Endometrial microvascular endothelial cells (primary cell): ENCODE measurements around the gene PHPT1. TPM values are rescaled to one million over a fixed set of nuclear protein-coding genes. Genes with fewer than 3 reads are reported as not detected.
"Not testable (repeated sequence)": the region's sequence is repeated elsewhere in the genome, so short reads cannot be mapped to it uniquely, and the experiment has no call there.

Experiments used
- in situ Hi-C: cut with HindIII; loops from 2 replicates; pipeline ENCODE4 v1.10.0; 2017; ENCODE audit warnings: low sequenced_read_pairs, low pct_unique_long_range_greater_than_20kb; ENCODE audit errors: inconsistent ontology term
- total RNA-seq: library from RNA; depleted of rRNA; stranded (reverse); fragments of >200 nt; gene quantifications from one replicate; pipeline ENCODE4 v1.2.3, GENCODE V29; 2015; ENCODE audit errors: inconsistent ontology term

PHPT1 gene
- total RNA-seq, 1 donor from 2014 or later: 95.9 TPM

DNA sequence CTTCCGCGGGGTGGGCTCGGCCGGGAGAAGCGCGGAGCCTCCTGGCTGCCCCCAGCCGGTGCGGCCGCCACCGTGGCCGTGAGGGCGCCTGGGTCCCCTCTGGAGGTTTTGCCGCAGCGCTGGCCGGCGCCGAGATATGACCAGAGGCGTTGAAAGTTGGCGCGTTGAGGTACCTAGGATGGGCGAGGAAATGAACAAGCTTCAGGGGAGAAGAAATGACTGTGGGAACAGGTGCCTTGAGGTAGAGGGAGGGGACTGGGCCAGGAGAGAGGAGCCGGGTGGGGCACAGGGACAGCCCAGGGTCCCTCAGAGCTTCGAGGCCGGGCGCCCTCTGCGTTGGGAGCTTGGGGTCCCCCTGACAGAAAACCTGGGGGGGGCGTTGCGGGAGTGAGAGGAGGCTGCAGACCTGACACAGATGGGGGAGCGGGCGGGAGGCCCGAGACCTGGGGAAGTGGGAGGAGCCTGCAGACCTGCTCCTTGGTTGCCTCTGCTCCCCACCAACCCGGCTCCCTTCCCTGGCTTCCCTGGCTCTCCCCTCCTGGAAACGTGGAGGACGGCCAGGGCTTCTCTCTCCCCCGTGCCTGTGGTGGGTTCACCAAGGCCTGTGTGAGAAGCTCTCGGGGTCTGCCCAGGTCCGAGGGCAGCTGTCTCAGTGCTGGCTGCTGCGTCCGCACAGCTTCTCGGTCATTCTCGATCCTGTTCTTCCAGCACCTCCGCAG lies 27.2 kb upstream of the PHPT1 start:
- in situ Hi-C loops: no loop called here

DNA sequence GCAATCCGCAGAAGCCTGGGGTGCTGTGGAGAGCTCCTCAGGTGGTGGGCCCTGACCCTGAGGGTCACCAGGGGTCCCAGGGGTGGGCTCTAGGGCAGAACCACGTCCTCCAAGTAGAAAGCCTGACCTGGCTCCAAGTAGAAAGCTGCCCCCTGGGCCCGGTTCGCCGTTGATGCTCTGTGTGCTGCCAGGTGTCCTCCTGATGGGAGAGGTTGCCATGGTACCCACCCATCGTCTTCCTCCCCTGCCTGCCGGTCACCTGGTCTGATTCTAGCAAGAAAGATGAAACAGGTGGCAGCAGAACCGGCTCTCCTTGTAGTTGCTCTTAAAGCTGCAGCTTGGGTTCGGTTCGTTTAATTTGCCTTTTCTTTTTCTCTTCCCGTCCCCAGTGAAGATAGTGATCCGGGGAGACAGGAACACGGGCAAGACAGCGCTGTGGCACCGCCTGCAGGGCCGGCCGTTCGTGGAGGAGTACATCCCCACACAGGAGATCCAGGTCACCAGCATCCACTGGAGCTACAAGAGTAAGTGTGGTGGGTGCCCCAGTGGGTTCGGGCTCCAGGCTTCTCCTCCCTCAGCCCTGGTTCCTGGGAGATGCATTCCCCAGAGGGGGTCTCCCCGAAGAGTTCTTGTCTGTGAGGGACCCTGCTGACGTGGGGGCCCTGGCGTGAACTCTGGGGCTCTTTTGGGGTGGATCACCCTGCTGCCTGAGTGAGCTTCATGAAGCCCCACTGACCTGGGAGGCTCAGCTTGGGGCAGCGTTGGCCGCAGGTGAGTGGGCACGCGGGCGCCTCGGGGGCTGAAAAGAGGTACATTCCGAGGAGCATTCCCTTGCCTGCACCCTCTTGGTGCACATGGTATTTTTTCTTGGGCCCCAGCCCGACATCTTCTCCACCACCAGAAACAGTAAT lies 25.8 kb upstream of the PHPT1 start:
- in situ Hi-C loops: no loop called here

DNA sequence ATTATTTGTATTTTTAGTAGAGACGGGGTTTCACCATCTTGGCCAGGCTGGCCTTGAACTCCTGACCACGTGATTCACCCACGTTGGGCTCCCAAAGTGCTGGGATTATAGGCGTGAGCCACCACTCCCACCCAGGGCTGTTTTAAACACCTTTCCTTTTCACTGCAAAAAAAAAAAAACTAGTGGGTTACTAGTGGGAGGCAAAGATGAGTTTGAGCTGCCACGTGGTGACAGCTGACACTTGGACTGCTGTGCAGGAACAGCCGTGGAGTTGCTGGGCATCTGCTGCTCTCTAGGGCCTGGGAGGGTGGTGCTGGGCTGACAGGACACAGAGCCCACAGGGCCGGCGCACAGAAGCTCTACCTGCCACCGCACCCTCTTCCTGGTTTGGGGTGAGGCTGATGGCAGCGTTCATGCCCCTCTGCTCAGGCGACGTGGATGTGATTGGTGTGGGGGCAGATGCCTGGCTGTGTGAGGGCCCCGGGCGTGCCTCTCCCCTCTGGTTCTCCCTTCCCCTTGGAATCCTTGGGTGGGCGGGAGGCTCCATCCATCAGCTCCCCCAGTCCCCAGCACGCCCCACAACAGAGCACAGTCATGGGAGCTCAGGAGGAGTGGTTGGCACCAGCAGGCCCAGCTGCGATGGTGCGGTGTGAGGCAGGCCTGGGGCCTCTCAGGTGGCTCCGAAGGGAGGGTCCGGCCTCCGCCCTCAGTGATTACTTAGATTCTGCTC lies 24.5 kb upstream of the PHPT1 start:
- in situ Hi-C loops: no loop called here

DNA sequence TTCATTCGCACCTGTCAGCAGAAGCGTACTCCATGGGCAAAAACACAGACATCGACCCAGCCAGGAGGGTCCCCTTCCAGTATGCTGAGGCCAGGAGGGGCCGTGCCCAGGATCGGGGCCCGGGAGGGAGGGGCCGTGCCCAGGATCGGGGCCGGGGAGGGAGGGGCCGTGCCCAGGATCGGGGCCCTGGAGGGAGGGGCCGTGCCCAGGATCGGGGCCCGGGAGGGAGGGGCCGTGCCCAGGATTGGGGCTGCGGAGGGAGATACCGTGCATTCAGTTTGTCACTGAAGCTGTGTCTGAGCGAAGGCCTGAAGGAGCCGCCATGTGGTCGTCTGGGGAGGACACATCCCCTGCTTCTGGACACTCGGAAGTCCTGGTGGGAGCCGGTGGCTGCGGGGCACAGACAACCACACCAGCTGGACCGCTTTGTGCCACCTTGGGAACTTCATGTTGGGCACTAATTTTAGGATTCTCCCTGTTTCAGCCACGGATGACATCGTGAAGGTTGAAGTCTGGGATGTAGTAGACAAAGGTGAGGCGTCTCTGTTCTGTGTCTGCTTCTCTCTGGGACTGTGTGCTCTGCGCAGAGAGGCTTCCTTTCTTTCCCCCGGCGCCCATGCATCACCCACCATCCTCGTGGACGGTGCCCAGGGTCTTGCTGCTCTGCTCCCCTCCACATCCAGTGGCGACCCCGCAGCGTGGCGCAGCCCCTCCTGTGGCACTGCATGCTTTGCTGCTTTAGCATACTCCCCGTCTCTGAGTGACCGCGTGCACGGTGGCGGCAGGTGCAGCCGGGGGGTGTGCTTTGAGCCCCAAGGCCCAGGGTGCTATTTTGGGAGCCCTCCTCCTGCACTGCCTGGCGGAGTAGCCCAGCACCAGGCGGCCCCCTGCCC lies 23.7 kb upstream of the PHPT1 start:
- in situ Hi-C loops: no loop called here

DNA sequence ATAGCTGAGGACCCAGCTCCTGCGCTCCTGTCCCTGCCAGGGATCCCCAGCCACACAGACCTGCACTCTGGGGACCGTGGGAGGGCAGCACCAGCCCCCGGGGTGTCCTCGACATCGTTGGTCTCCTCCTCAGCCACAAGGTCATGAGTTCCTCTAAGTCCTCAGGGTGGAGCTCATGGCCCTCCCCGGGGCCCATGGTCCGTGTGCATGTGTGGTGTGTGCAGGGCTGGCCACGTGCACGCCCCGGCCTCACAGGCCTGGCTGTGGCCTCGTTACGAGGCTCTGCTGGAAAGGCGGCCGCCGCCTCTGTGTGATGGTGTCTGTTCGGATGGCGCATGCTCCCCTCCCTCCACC lies 23.0 kb upstream of the PHPT1 start:
- in situ Hi-C loops: no loop called here

DNA sequence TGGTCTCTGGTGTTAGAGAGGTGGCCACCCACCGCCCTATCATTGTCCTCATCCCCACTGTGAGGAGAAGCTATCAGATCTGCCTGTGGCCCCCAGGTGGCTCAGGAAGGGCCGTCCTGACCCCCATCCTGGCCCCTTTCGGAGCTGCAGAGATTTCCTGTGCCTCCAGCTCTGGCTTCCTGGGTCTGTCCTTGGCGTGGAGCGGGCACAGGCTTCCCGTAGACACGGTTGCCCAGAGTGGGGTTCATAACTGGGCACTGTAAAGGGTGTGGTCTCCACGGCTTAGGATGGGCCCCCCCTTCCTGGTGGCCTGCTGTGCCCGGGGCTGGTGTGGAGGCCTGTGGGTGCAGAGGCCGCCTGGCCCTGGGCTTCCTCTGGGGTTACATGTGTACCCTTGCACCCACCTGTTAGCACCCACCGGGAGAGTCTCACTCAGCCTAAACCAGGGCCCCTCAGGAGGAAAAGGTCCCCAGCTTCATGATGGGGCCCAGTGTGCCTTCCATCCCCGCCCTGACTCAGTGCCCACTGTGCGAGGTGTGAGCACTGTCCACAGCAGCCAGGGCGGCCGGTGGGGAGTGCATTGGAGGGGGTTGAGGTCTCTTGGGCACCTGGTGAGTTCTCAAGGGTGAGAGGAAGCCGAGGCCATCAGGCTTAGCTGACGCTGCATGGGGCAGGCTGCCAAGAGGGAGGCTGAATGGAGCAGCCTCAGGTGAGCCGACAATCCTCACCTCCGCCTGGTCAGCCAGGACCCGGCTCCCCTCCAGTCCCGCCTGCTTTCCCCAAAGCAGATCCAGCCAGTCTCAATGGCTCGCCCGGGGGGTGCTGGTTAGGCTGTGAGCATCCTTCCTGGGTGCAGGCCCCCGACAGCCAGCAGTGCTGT lies 22.3 kb upstream of the PHPT1 start:
- in situ Hi-C loops: no loop called here

DNA sequence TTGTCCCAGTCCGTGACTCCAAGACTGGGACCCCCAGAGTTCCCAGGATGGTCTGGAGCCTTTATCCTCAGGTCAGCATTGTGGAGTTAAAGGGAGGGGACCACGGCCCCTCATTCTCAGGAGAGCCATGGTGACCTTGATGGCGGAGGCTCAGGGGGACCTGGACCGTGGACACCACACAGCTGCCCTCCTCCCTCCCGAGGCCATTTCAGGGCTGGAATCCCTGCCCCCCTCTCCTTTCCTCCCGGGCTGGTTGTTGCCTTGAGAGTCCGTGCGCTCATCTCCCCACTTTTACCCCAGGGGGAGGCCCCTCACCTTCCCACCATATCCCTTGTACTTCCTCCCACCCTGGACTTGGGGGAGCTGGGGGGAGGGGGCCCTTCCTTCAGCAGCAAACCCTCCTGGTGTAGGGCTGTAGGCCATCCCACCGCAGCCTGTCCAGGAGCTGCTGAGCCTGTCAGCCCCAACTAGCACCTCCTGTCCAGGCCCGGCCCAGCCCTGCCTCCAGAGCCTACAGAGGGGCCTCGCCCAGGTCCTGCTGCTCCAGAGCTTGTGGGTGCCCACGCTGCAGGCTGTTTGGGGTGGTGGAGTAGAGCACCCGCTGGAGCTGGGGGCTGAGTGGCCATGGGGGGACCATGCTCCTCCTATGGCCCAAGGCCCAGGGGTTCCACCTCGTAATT lies 21.3 kb upstream of the PHPT1 start:
- in situ Hi-C loops: no loop called here

DNA sequence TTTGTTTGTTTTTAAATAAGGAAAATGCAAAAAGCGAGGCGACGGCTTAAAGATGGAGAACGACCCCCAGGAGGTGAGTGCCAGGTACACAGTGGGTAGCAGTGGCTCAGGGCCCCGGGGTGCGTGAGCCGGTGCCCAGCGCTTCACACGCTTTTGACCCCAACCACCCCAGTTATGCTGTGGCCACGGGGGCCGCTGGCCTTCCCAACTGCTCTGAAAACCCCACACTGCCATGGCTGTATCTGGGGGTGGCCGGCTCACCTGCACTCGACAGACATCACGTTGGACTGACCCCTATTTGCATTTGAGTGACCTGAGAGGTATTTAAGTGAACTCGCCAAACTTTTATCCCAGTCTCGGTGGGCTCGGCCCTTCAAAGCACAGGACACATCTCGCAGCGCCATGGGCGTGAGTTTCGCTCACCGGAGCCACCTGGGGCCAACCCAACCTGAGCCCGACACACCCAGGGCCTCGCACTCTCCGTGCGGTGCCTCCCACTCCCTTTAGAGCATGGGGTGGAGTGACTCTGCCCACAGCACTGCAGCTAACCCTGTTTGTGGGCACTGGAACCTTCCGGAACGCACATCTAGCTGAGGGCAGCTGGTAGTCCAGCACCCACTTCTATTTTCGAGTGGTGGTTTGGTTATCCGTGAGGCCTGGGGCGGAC lies 20.6 kb upstream of the PHPT1 start:
- in situ Hi-C loops: no loop called here

DNA sequence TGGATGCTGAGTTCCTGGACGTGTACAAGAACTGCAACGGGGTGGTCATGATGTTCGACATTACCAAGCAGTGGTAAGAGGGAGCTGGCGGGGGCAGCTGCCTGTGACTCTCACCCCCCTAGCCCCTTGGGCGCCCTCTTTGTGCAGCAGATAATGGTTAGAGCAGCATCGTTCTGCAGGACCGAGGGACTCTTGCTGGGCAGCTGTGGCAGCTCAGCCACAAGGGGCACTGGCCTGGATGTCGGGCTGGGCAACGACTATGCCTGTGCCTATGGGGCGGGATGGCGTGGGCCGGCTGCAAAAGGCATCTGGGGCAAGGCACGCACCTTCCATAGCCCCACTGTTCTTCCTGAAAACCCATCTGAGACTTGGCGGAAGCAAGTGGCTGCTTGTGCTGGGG lies 19.8 kb upstream of the PHPT1 start:
- in situ Hi-C loops: no loop called here

DNA sequence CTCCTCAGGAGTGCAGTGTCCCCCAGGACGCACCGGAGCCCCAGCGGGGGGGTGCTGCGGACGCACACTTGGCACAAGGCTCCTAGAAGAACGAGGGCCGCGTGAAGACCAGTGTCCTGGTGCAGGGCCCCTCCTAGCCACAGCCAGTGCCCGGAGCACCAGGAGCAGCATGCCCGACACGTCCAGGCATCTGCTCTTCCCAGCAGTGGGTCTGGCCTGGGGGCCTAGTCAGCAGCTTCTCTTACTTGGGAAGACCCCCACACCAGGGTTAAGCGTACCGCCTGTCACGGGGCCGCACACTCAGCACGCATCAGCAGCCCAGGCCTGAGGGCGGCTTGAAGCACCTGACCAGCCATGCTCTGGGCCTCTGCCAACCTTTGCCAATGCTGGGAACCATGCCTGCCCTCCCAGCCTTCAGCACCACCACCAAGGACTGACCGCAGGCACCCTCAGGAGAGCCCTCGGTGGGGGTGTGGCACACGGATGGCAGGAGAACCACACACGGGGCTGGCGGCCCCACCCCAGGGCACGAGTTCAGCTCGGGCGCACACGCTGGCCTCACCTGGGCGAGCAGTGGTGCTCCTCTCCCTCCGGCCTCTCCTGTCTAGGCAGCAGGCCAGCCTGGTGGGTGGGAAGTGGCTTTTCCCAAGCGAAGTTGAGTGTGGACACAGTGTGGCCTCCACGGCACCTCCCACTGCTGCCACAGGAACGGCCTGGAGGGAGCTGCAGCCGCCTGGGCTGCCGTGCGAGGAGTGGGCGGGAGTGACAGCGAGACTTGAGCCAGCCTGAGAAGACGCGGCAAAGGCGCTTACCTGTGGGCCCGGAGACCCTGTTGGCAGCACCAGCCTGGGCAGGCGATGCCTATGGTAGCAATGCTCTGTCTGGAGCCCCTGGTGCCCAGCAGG lies 19.0 kb upstream of the PHPT1 start:
- in situ Hi-C loops: no loop called here

DNA sequence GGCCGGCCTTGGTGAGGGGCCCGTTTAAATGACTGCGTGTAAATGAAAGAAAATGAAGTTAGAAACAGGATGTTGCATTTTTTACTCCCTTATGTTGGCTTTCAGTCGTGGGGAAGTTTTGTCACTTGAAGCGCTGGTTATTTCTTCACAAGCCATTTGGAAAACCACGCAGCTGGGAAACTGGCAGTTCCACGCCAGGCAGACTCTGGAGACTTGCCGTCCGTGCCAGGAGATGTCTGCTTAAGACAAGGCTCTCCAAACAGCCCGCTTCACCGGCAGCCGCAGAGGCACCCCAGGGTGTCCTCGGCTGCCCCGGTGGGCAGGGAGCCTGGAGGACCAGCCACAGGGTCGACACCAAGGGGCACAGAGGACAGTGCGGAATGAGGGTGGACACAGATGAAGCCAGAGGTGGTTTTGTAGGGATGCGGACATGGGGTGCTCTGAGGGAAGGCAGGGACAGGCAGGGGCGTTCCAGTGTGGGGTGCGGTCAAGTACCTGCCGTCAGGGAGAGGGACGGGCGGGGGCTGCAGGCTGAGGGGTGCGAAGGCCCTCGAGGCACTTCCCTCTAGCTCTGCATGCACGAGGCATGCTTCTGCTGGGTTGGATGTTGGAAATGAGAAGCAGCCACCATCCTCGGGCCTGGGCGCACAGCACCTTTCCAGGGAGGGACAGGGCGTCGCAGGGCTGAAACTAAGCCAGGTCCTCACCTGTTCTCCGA lies 18.0 kb upstream of the PHPT1 start:
- in situ Hi-C loops: no loop called here

DNA sequence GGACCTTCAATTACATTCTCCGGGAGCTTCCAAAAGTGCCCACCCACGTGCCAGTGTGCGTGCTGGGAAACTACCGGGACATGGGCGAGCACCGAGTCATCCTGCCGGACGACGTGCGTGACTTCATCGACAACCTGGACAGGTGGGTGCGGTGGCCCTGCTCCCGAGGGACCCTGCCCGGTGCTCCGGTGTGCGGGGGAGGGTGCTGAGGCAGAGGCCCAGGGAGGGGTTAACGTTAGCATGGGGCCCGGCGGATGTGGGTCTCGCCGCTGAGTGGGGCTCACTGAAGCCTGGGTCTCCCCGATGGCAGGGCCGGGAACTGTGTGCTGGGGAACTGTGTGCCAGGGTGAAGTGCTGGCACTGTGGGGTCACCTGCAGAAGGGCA lies 17.5 kb upstream of the PHPT1 start:
- in situ Hi-C loops: no loop called here

DNA sequence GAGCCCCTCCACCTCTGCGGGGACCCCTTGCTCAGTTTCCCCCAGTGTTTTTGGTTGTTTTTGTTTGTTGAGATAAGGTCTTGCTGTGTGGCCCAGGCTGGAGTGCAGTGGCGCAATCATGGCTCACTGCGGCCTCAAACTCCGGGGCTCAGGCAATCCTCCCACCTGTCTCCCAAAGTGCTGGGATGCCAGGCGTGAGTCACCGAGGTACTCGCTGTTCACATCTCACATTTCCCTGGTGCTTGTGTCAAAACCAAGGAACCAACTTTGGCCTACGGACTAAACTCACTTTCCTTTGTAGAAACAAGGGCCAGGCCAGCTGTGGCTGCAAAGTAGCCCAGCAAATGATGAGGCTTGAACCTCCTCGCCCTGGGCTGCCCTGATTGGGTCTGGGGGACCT lies 16.6 kb upstream of the PHPT1 start:
- in situ Hi-C loops: no loop called here

DNA sequence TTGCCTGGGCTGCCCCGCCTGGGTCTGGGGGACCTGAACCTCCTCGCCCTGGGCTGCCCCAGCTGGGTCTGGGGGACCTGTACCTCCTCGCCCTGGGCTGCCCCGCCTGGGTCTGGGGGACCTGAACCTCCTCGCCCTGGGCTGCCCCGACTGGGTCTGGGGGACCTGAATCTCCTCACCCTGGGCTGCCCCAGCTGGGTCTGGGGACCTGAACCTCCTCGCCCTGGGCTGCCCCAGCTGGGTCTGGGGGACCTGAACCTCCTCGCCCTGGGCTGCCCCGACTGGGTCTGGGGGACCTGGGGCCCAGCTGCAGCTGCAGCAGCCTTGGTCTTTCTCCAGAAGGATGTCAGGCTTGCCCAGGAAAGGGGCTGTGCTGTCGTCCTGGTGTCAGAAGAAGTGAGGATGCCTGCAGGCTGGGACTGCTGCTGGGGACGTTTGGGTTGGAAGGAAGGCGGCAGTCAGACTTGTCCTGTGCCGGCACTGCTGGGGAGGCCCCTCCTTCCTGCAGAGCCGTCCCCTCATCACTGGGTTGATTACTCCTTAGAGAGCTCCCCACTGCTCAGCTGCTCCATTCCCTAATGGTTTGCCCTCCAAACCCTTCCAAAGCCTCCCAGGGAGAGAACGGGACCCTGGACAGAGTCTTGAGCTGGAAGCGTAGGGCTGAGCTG lies 15.7 kb upstream of the PHPT1 start:
- in situ Hi-C loops: not testable (repeated sequence)
